PC-3 (cell line): ENCODE measurements around the gene SLC7A9.
"Not testable (repeated sequence)": the region's sequence is repeated elsewhere in the genome, so short reads cannot be mapped to it uniquely, and the experiment has no call there.

Source experiments
- EZH2phosphoT487 ChIP-seq: fragments of 300-600 bp; sonication (generic); IDR thresholded peaks from 2 replicates; pipeline ENCODE4 v1.6.1; 2018; ENCODE audit warnings: mild to moderate bottlenecking, antibody characterized with exemption, low read length, borderline replicate concordance
- TF ChIP-seq, protein P1 (sequence below): fragments of 300-600 bp; sonication (generic); conservative IDR thresholded peaks from 2 replicates; pipeline ENCODE4 v1.5.1; 2017; ENCODE audit warnings: antibody characterized with exemption, low read depth, mild to moderate bottlenecking, low read length

DNA sequence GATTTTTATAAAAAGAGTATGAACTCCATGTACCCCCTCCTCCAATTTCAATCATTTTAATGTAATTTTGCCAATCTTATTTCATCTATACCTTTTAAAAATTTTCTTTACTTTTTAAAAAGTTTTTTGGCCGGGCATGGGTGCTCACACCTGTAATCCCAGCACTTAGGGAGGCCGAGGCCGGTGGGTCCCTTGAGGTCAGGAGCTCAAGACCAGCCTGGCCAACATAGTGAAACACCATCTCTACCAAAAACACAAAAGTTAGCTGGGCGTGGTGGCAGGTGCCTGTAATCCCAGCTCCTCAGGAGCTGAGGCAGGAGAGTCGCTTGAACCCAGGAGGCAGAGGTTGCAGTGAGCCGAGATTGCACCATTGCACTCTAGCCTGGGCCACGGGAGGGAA lies 36.2 kb downstream of the SLC7A9 start:
- TF ChIP-seq, protein P1, sequence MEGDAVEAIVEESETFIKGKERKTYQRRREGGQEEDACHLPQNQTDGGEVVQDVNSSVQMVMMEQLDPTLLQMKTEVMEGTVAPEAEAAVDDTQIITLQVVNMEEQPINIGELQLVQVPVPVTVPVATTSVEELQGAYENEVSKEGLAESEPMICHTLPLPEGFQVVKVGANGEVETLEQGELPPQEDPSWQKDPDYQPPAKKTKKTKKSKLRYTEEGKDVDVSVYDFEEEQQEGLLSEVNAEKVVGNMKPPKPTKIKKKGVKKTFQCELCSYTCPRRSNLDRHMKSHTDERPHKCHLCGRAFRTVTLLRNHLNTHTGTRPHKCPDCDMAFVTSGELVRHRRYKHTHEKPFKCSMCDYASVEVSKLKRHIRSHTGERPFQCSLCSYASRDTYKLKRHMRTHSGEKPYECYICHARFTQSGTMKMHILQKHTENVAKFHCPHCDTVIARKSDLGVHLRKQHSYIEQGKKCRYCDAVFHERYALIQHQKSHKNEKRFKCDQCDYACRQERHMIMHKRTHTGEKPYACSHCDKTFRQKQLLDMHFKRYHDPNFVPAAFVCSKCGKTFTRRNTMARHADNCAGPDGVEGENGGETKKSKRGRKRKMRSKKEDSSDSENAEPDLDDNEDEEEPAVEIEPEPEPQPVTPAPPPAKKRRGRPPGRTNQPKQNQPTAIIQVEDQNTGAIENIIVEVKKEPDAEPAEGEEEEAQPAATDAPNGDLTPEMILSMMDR: not testable (repeated sequence)
- not testable (repeated sequence) for TF ChIP-seq EZH2phosphoT487
